Neuronal stem cell (in vitro differentiated cells): ENCODE measurements around the gene ABCC8.
"Not testable (repeated sequence)": the region's sequence is repeated elsewhere in the genome, so short reads cannot be mapped to it uniquely, and the experiment has no call there.

Experiments used
- DNase-seq: peaks from one replicate; pipeline ENCODE4 v3.0.0-alpha.2; 2013; ENCODE audit warnings: low spot score
- H2AFZ ChIP-seq: one replicate; pipeline ENCODE4 v1.6.1; 2013; ENCODE audit warnings: mild to moderate bottlenecking, low read length, inconsistent platforms
- H2AK5ac ChIP-seq: 2 replicates; pipeline ENCODE4 v1.6.1; 2013; ENCODE audit warnings: low read depth, mild to moderate bottlenecking, inconsistent platforms, low read length, moderate library complexity, mixed read lengths
- H2BK120ac ChIP-seq: 2 replicates; pipeline ENCODE4 v1.6.1; 2013; ENCODE audit warnings: low read depth, mild to moderate bottlenecking, inconsistent platforms, low read length, moderate library complexity, mixed read lengths
- H2BK12ac ChIP-seq: one replicate; pipeline ENCODE4 v1.6.1; 2013; ENCODE audit warnings: low read length, inconsistent platforms
- H2BK15ac ChIP-seq: 2 replicates; pipeline ENCODE4 v1.6.1; 2013; ENCODE audit warnings: mild to moderate bottlenecking, low read length, inconsistent platforms, mixed read lengths
- H2BK5ac ChIP-seq: one replicate; pipeline ENCODE4 v1.6.1; 2013; ENCODE audit warnings: inconsistent platforms, mild to moderate bottlenecking, low read length, moderate library complexity
- H3K14ac ChIP-seq: one replicate; pipeline ENCODE4 v1.6.1; 2013; ENCODE audit warnings: low read length, inconsistent platforms
- H3K18ac ChIP-seq: 2 replicates; pipeline ENCODE4 v1.6.1; 2013; ENCODE audit warnings: low read length, inconsistent platforms
- H3K23ac ChIP-seq: 2 replicates; pipeline ENCODE4 v1.6.1; 2013; ENCODE audit warnings: low read depth, mild to moderate bottlenecking, mixed read lengths, low read length, inconsistent platforms; ENCODE audit not compliant: poor library complexity
- H3K27ac ChIP-seq: replicated peaks from 3 replicates; pipeline ENCODE4 v1.5.1; 2013; ENCODE audit warnings: low read length, inconsistent platforms
- H3K27me3 ChIP-seq, 3 experiments: 2 replicates each; pipeline ENCODE4 v1.6.1; 2013; ENCODE audit warnings: low read length in 3 of 3, mild to moderate bottlenecking in 2 of 3, inconsistent platforms in 1 of 3, low read depth in 1 of 3, mixed read lengths in 1 of 3, moderate library complexity in 1 of 3; ENCODE audit not compliant: control insufficient read depth in 3 of 3, insufficient read depth in 3 of 3
- H3K36me3 ChIP-seq, 2 donors: replicated peaks in 1 of 2; 2 replicates each; pipeline ENCODE4 v1.6.1; 2013; ENCODE audit warnings: low read length in 2 of 2; ENCODE audit not compliant: control insufficient read depth in 2 of 2, insufficient read depth in 2 of 2
- H3K4ac ChIP-seq: 2 replicates; pipeline ENCODE4 v1.6.1; 2013; ENCODE audit warnings: inconsistent platforms, mild to moderate bottlenecking, low read length, moderate library complexity
- H3K4me1 ChIP-seq, 2 donors: 1 replicate in 1 of 2; 2 replicates in 1 of 2; pipeline ENCODE4 v1.6.1; 2013; ENCODE audit warnings: low read length in 2 of 2, low read depth in 1 of 2; ENCODE audit not compliant: control insufficient read depth in 2 of 2, insufficient read depth in 1 of 2
- H3K4me2 ChIP-seq: one replicate; pipeline ENCODE4 v1.6.1; 2013; ENCODE audit warnings: mild to moderate bottlenecking, low read length, inconsistent platforms; ENCODE audit not compliant: insufficient read depth, poor library complexity, severe bottlenecking
- H3K4me3 ChIP-seq, 2 donors: 2 replicates each; pipeline ENCODE4 v1.5.1; 2013; ENCODE audit warnings: low read length in 2 of 2, mild to moderate bottlenecking in 2 of 2, inconsistent platforms in 1 of 2, moderate library complexity in 1 of 2
- H3K79me1 ChIP-seq: one replicate; pipeline ENCODE4 v1.6.1; 2013; ENCODE audit warnings: low read depth, mild to moderate bottlenecking, inconsistent platforms, low read length, moderate library complexity
- H3K9ac ChIP-seq: one replicate; pipeline ENCODE4 v1.6.1; 2013; ENCODE audit warnings: mild to moderate bottlenecking, low read depth, low read length, inconsistent platforms; ENCODE audit not compliant: poor library complexity
- H3K9me3 ChIP-seq, 2 donors: replicated peaks in 1 of 2; 2 replicates each; pipeline versions ENCODE3 to v1.6.1; 2013; ENCODE audit warnings: low read length in 2 of 2, mild to moderate bottlenecking in 2 of 2, inconsistent platforms in 1 of 2, low read depth in 1 of 2, mixed read lengths in 1 of 2, moderate library complexity in 1 of 2; ENCODE audit not compliant: control insufficient read depth in 2 of 2, insufficient read depth in 1 of 2
- H4K8ac ChIP-seq: one replicate; pipeline ENCODE4 v1.6.1; 2013; ENCODE audit warnings: low read depth, mild to moderate bottlenecking, inconsistent platforms, low read length, moderate library complexity
- H4K91ac ChIP-seq: one replicate; pipeline ENCODE4 v1.6.1; 2013; ENCODE audit warnings: low read length, low read depth, mild to moderate bottlenecking, inconsistent platforms; ENCODE audit not compliant: poor library complexity
- WGBS, 2 donors: extraction: QIAGEN DNeasy Blood & Tissue Kit; methylation state at CpG; one replicate each; pipeline ENCODE4 v1.1.7; 2013; ENCODE audit warnings: missing lambda C conversion rate in 2 of 2, mixed read lengths in 1 of 2; ENCODE audit not compliant: insufficient read length in 2 of 2, insufficient replicate concordance in 1 of 2; ENCODE audit errors: extremely low coverage in 2 of 2; 5-methylcytosine and 5-hydroxymethylcytosine counted together

ABCC8 gene

DNA sequence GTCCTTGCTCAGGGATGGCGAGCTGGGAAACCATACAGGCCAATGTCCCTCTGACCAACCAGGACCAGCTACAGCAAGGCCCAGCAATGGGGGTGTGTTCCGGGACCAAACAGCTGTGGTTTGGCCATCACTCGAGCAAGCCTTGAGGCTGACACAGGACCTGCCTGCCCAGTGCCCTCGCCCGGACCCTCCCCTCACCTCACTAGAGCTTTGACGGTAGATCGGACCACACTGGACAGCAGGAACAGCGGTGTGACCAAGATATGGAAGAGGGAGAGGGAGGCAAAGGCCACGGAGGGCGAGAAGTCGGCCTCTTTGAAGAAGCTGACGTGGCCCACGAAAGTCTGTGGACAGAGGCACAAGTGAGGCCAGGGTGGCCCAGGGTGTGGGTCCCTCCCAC is 46.0 kb downstream of the ABCC8 start:
- no CpG with 5 or more reads among the region's 13 CpGs for WGBS, 2 donors
- H2AK5ac ChIP-seq, result peak overlapping the region; percentile 28

DNA sequence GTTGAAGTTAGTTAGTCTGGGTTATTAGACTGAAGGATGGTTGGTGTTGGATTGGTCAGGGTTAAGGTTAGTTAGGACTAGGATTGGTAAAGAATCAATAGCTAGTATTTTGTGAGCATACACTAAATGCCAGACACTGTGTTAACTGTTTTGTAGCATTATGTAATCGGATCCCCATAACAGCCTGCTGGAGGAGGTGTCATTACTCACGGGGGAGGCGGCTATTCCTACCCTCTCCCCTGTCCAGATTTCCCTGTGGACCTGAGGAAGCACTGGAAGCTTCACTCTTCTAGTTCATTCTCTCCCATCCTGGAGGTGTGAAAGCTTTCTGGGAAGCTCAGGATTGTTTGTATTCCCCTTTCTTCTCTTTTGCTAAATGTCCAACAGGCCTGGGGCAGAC is 47.7 kb downstream of the ABCC8 start:
- H3K23ac ChIP-seq, result no peak overlapping the region
- no peak overlapping the region for H2BK5ac ChIP-seq
- no peaks in the 10 kb centered on the region for H3K36me3 ChIP-seq
- H3K79me1 ChIP-seq, result no peaks in the 10 kb centered on the region
- no peak overlapping the region for H4K91ac ChIP-seq
- WGBS, 2 donors, result no CpG with 5 or more reads among the region's 3 CpGs
- H2AFZ ChIP-seq, result no peak overlapping the region
- H2BK120ac ChIP-seq, result no peak overlapping the region
- H3K18ac ChIP-seq, result no peak overlapping the region
- H3K9ac ChIP-seq, result no peak overlapping the region
- peaks cover 0 to 10% (median 0%) of the 10 kb centered on the region in 3 experiments for H3K27me3 ChIP-seq
- no peak for DNase-seq
- H3K14ac ChIP-seq, result no peak overlapping the region
- H3K9me3 ChIP-seq, result no peaks in the 10 kb centered on the region
- H2BK12ac ChIP-seq, result no peak overlapping the region
- no peak overlapping the region for H3K27ac ChIP-seq
- no peak overlapping the region for H3K4me2 ChIP-seq
- peaks cover 0 to 2% of the 10 kb centered on the region in 2 donors for H3K4me1 ChIP-seq
- H2AK5ac ChIP-seq, result peak overlapping the region; percentile 57
- no peak overlapping the region for H3K4me3 ChIP-seq
- H3K4ac ChIP-seq, result no peak overlapping the region
- H2BK15ac ChIP-seq, result peak overlapping the region; percentile 8
- no peak overlapping the region for H4K8ac ChIP-seq

More for the DNA sequence above, 46.0 kb downstream of the ABCC8 start:
- H3K23ac ChIP-seq, result peak overlapping the region; percentile 62
- DNase-seq, result no peak
- no peak overlapping the region for H2BK5ac ChIP-seq
- no peak overlapping the region for H2BK120ac ChIP-seq
- H3K4ac ChIP-seq, result no peak overlapping the region
- H2BK12ac ChIP-seq, result no peak overlapping the region
- H3K18ac ChIP-seq, result peak overlapping the region; percentile 31
- H4K8ac ChIP-seq, result no peak overlapping the region
- peaks cover 0 to 14% (median 0%) of the 10 kb centered on the region in 3 experiments for H3K27me3 ChIP-seq
- peak overlapping the region; percentile 11 for H2BK15ac ChIP-seq
- peaks cover 0 to 11% of the 10 kb centered on the region in 2 donors for H3K4me1 ChIP-seq
- H3K9me3 ChIP-seq, result no peaks in the 10 kb centered on the region
- no peak overlapping the region for H4K91ac ChIP-seq
- H3K79me1 ChIP-seq, result no peaks in the 10 kb centered on the region
- no peak overlapping the region for H3K4me2 ChIP-seq
- no peak overlapping the region for H3K4me3 ChIP-seq
- peak overlapping the region; percentile 24 for H3K9ac ChIP-seq
- H3K14ac ChIP-seq, result no peak overlapping the region
- H3K36me3 ChIP-seq, result no peaks in the 10 kb centered on the region
- no peak overlapping the region for H2AFZ ChIP-seq
- no peak overlapping the region for H3K27ac ChIP-seq

DNA sequence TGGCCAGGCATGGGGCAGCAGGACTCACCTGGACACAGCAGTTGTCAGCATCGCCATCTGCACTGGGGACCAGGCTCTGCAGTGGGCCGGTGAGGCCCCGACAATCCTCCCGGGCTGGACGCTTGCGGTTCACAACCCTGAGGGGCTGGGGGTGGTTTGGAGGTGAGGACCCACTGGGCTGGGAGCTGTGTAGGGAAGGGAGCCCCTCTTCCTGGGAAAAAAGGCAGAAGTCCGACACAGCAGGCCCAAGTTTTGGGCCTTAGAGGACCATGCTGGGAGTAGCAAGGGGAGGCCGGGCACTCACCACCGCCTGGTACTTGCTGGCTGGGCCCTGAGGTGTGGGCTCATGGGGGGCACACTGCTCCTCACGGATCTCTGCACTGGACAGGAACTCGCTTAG is 48.4 kb downstream of the ABCC8 start:
- peak overlapping the region; percentile 81 for H3K18ac ChIP-seq
- H3K23ac ChIP-seq, result peak overlapping the region; percentile 69
- no peak overlapping the region for H3K4me2 ChIP-seq
- H3K4me3 ChIP-seq, result no peak overlapping the region
- no peak overlapping the region for H3K27ac ChIP-seq
- H4K91ac ChIP-seq, result peak overlapping the region; percentile 70
- peak overlapping the region; percentile 9 for H3K14ac ChIP-seq
- no peak overlapping the region for H2AFZ ChIP-seq
- no peak overlapping the region for H3K4ac ChIP-seq
- H4K8ac ChIP-seq, result no peak overlapping the region
- H3K27me3 ChIP-seq, result peaks cover 0 to 10% (median 0%) of the 10 kb centered on the region in 3 experiments
- H2AK5ac ChIP-seq, result peak overlapping the region; percentile 51
- peak overlapping the region; percentile 79 for H2BK12ac ChIP-seq
- H2BK5ac ChIP-seq, result peak overlapping the region; percentile 72
- no CpG with 5 or more reads among the region's 11 CpGs for WGBS, 2 donors
- no peaks in the 10 kb centered on the region for H3K36me3 ChIP-seq
- H2BK15ac ChIP-seq, result peak overlapping the region; percentile 31
- peak overlapping the region; percentile 32 for H2BK120ac ChIP-seq
- H3K9me3 ChIP-seq, result no peaks in the 10 kb centered on the region
- H3K79me1 ChIP-seq, result no peaks in the 10 kb centered on the region
- no peak overlapping the region for H3K9ac ChIP-seq
- H3K4me1 ChIP-seq, result no peaks in the 10 kb centered on the region
- no peak for DNase-seq

DNA sequence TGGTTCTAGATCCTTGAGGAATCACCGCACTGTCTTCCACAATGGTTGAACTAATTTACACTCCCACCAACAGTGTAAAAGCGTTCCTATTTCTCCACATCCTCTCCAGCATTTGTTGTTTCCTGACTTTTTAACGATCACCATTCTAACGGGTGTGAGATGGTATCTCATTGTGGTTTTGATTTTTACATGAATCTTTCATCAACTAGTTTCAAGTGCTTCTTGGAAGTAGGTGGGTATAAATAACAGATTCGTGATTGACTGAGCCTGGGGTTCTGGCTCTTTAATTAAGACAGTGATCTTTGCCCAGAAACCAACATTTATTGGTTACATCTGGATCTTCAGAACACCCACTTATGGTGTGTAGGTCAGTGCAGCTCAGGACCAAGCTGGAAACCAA is 50.4 kb downstream of the ABCC8 start:
- not testable (repeated sequence) for H2BK15ac ChIP-seq, H2AK5ac ChIP-seq, H3K27ac ChIP-seq, H3K14ac ChIP-seq, DNase-seq, H4K8ac ChIP-seq, H3K4me1 ChIP-seq, H2BK12ac ChIP-seq, H4K91ac ChIP-seq, H3K18ac ChIP-seq, H3K4me2 ChIP-seq, H2BK5ac ChIP-seq, H3K4me3 ChIP-seq, H3K79me1 ChIP-seq, H3K9ac ChIP-seq, H3K9me3 ChIP-seq, H2BK120ac ChIP-seq, H2AFZ ChIP-seq, H3K36me3 ChIP-seq, H3K23ac ChIP-seq, H3K4ac ChIP-seq
- WGBS, 2 donors, result no CpG with 5 or more reads among the region's 5 CpGs
- H3K27me3 ChIP-seq, result peaks cover 0 to 20% (median 0%) of the 10 kb centered on the region in 3 experiments
